ENCODE data around the gene TECTB. TPM values are rescaled to one million over a fixed set of nuclear protein-coding genes. Genes with fewer than 3 reads are reported as not detected.

The TECTB gene
- total RNA-seq, 1 donor from 2014 or later, result not detected

- Histone ChIP-seq H3K27ac (no peak overlapping the region), H3K9me3 (no peaks in the 10 kb centered on the region), H3K27me3 (no peaks in the 10 kb centered on the region), H3K4me3 (no peak overlapping the region), H3K4me1 (peaks cover 0 to 8% of the 10 kb centered on the region in 2 donors), H3K36me3 (no peaks in the 10 kb centered on the region)
- intact Hi-C loops (cut with DNase I), result no loop called here
- no peak for DNase-seq (ENCODE audit: low spot score in 2 of 2)
- TF ChIP-seq CTCF (IDR thresholded peaks at IDR 0.05), result no peak
These were observed 16.3 kb downstream of the TECTB start for GRCh38 chr10:112299456-112299855.

GRCh38 chr10:112302335-112302734 lies 19.1 kb downstream of the TECTB start:
- no peaks in the 10 kb centered on the region for H3K36me3 ChIP-seq
- intact Hi-C loops (cut with DNase I), result no loop called here
- no peak overlapping the region for H3K27ac ChIP-seq
- H3K4me3 ChIP-seq, result no peak overlapping the region
- TF ChIP-seq CTCF (IDR thresholded peaks at IDR 0.05), result no peak
- no peak for DNase-seq (ENCODE audit: low spot score in 2 of 2)
- H3K9me3 ChIP-seq, result no peaks in the 10 kb centered on the region
- no peaks in the 10 kb centered on the region for H3K4me1 ChIP-seq
- H3K27me3 ChIP-seq, result no peaks in the 10 kb centered on the region

GRCh38 chr10:112303528-112303927 lies 20.3 kb downstream of the TECTB start:
- H3K36me3 ChIP-seq, result no peaks in the 10 kb centered on the region
- no peak overlapping the region for H3K27ac ChIP-seq
- H3K27me3 ChIP-seq, result no peaks in the 10 kb centered on the region
- H3K4me1 ChIP-seq, result no peaks in the 10 kb centered on the region
- intact Hi-C loops (cut with DNase I), result no loop called here
- no peak for TF ChIP-seq CTCF (IDR thresholded peaks at IDR 0.05)
- DNase-seq (ENCODE audit: low spot score in 2 of 2), result peak in 1 of 2 donors; percentile 1
- no peaks in the 10 kb centered on the region for H3K9me3 ChIP-seq
- H3K4me3 ChIP-seq, result no peak overlapping the region

- DNase-seq (ENCODE audit: low spot score in 2 of 2), result no peak
- no peaks in the 10 kb centered on the region for H3K36me3 ChIP-seq
- no peaks in the 10 kb centered on the region for H3K27me3 ChIP-seq
- H3K9me3 ChIP-seq, result no peaks in the 10 kb centered on the region
- intact Hi-C loops (cut with DNase I), result no loop called here
- no peak overlapping the region for H3K4me3 ChIP-seq
- H3K4me1 ChIP-seq, result no peaks in the 10 kb centered on the region
- TF ChIP-seq CTCF (IDR thresholded peaks at IDR 0.05), result no peak
- H3K27ac ChIP-seq, result no peak overlapping the region
These were observed 21.2 kb downstream of the TECTB start for GRCh38 chr10:112304267-112304859.

- intact Hi-C loops (cut with DNase I), result loop anchor here (5.0 kb wide), 1 partner anchor 125 kb away; the partner anchor contains the start of gene GPAM
- no peaks in the 10 kb centered on the region for H3K9me3 ChIP-seq
- no peaks in the 10 kb centered on the region for H3K36me3 ChIP-seq
- no peaks in the 10 kb centered on the region for H3K27me3 ChIP-seq
- no peak overlapping the region for H3K4me3 ChIP-seq
- H3K27ac ChIP-seq, result no peak overlapping the region
- TF ChIP-seq CTCF (IDR thresholded peaks at IDR 0.05), result peak; percentile 36 to 64 (median 62)
- DNase-seq (ENCODE audit: low spot score in 2 of 2), result peak in 1 of 2 donors; percentile 3
- H3K4me1 ChIP-seq, result no peaks in the 10 kb centered on the region
These were observed 24.3 kb downstream of the TECTB start for GRCh38 chr10:112307358-112308124.

Data from ascending aorta (tissue), 2 donors.